DMS53 treated with DMSO at 0.1 percent for 48 hours (cell line): ENCODE results near the gene PSD.

Experiments used
- DNase-seq: peaks from one replicate; lab custom pipeline; 2025; ENCODE audit not compliant: unreplicated experiment; lab: John Stamatoyannopoulos, UW

The PSD gene

DNA sequence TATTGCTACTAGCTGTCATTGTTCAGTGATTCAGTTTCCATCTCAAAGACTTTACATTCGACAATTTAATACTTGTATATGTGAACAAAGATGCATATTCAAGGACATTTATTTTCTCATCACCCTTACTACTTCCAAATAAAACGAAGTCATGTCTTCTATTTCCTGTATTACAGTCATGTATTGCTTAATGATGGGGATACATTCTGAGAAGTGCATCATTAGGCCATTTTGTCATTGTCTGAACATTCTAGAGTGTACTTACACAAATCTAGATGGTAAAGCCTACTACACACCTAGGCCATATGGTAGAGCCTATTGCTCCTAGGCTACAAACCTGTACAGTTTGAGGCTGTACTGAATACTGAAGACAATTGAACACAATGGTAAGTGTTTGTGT, 26.3 kb upstream of the PSD start:
- no peak for DNase-seq

DNA sequence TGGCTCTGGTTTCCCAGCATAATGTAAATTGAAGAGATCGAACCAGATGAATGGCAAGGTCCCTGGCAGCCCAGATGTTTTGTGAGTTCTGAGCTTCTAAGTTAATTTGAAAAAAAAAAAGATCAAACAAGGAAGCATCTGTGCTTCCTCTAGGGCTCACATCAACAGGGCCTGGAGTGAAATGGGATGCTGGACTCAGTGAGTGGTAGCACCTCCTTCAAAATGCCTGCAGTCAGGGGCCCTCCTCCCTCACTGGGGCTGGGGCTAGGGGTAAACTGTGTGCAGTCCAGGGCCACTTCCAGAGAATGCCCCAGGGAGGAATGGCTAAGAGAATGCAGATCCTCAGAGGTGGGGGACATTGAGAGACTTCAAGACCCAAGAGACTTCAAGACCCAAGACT, 19.8 kb upstream of the PSD start:
- no peak for DNase-seq

GRCh38 chr10:102437515-102437914, 18.9 kb upstream of the PSD start:
- DNase-seq: no peak

DNA sequence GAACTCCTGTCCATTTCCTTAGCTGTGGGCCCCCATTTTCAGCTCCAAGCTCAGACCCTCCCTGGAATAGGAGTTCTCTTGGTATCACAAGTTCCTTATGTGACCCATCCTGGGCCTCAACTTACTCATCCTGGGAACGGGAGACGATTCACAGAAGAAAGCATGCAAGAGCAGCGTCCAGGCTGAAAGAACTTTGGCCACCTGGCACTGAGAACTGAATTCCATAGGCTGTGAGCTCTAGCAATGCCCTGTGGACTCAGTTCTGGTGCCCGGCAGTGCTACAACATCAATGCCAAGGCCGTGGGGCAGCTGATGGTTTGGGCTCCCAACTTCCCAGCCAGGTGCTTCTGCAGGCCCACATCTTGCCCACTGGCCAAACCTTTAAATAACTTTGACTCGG, 17.7 kb upstream of the PSD start:
- no peak for DNase-seq

DNA sequence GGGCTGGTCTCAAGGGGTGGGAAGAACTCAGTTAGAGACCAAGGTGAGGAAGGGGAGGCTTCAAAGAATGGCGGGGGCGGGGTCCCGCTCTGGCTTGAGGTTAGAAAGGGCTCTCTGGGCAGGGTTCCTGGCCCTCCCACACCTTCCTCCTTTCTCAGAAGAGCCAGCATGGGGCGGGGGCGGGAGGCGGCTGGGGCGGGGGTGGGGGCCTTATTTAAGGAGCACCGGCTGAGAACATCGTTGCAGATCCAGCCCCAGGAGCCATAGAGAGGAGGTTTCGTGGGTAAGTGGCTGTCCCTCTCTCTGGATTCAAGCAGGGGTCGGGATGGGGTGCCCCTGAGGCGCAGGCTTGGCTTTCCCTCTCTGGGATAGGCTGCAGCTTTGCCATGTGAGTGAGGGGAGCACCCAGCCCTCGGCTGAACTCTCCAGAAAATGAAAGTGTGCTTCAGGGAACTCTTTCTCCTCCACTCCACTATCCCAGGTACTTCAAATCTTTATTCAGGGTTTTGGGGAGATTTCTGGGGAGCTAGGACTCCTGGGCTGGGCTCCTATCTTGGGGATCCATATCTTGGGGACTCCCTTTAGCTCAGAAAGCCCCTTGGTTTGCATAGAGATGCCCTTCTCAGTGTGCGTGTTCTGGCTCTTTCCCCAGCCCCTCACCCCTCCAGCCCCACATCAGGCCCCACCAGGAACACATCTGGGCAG, 17.1 kb upstream of the PSD start:
- DNase-seq: no peak

DNA sequence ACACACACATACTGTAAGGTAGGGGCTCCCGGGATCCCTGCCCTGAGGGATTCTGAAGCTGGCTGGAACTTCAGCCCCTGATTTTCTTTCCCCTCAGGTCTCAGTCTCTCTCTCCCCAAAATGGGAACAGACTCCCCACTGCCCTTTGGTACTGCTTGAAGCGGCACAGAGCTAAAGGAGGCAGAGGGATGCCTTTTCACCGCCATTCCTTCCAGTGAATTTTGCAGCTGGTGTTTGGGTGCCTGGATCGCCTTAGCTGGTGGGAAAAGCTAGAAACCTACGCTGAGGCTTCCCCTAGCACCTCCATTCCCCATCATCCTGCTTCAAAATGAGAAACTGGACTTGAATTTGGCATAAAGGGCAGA, 16.5 kb upstream of the PSD start:
- DNase-seq: no peak

DNA sequence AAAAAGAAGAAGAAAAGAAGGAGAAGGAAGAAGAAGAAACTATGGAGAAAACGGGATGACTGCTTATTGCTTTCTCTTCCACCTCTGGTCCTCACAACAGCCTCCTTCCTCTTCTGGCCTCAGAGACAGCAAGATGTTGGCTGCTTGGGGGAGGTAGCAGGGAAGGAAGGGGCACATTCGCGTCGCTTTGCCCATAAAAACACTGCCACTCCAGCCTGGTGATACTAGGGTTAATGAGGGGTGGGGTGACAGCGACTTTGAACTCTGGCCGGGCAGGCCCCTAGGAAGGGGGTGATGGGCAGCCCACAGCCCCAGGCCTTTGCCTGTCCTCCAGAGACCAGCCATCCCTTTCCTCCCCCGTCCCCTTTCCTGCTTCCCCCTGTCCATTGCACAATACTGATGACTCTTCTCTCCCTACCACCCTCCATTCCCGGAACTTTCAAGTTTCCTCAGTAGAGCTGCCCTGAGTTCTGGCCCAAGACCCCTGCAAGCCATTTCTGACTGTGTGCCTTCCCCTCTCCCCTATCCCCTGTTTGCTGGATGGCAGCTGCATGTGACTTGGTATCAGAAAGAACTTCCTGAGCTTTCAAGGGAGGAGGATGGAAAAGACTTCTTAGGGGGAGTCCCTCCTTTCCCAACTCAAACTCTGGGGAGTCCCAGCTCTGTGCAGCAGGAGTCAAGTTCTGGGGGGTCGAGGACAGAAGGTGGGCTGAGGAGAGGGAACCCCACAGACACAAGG, 16.0 kb upstream of the PSD start:
- no peak for DNase-seq

GRCh38 chr10:102433619-102434046, 15.0 kb upstream of the PSD start:
- no peak for DNase-seq

- DNase-seq: peak; percentile 91
Measured at GRCh38 chr10:102432162-102432950, 13.8 kb upstream of the PSD start, which contains the start of gene CUEDC2. TSS of gene CUEDC2 (minus strand) at chr10:102432574. CDS start at chr10:102425188, 7,386 bp downstream.

- DNase-seq: no peak
Measured at GRCh38 chr10:102431452-102432124, 13.0 kb upstream of the PSD start.

DNA sequence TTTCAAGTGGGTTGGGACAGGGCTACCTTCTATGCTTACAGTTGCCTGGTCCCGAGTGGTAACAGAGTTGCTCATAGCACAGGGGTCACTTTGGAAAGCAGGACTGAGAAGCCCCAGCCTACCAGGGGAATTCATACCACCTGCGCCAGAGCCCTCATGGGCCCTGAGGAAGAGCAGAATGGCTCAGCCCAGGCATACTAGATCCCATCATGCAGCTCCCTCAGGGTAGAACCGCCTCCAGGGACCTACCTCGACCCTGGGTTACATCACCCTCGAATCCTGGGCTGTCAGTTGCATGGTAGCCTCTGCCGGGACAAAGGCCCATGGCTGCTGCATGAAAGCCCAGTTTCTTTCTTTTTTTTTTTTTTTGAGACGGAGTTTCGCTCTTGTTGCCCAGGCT, 10.9 kb upstream of the PSD start:
- DNase-seq: no peak

- DNase-seq: no peak
Measured at GRCh38 chr10:102426803-102427287, 8.3 kb upstream of the PSD start.

GRCh38 chr10:102425444-102425843, 6.9 kb upstream of the PSD start:
- no peak for DNase-seq

DNA sequence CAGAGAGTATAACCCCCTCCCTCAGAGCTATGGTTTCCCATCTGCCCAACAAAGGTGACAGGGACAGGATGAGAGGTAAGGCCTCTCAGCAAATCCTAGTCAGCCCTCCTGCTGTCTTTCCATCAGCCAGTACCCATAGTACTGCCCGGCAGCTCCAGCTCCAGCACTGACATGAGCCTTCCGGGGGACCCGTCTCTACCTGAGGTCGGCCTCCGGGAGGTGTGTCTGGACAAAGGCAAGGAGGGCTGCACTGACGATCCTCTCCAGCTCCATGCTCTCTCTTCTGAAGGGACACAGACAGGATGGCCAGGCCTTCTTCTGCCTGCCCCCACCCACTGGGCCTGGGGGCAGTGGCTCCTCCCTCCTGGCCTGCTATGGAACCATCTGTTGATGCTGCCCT, 6.3 kb upstream of the PSD start:
- no peak for DNase-seq

- no peak for DNase-seq
Measured at GRCh38 chr10:102424145-102424544, 5.6 kb upstream of the PSD start.

GRCh38 chr10:102423372-102423968, 4.9 kb upstream of the PSD start:
- DNase-seq: no peak

DNA sequence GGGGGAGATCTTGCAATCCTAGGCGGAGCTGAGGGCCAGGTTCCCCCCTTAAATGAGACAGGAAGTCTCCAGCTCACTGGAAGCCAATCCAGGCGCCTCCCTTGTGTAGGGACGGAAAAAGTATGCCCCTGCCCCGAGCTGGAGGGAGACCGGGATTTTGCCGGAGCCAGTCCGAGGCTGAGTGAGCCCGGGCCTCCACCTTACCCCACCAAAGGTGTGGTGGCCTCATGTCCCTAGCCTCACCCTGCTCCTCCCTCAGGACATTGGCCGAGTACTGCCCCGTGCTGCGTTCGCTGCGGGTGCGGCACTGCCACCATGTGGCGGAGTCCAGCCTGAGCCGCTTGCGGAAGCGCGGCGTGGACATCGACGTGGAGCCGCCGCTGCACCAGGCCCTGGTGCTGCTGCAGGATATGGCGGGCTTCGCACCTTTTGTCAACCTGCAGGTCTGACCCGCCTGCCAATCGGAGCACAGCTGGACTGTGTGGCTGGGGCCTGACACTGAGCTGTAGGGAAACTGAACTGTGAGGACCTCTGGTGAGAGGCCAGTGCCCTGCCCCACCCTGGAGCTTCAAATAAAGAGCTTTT, 4.1 kb upstream of the PSD start:
- peak; percentile 78 for DNase-seq

DNA sequence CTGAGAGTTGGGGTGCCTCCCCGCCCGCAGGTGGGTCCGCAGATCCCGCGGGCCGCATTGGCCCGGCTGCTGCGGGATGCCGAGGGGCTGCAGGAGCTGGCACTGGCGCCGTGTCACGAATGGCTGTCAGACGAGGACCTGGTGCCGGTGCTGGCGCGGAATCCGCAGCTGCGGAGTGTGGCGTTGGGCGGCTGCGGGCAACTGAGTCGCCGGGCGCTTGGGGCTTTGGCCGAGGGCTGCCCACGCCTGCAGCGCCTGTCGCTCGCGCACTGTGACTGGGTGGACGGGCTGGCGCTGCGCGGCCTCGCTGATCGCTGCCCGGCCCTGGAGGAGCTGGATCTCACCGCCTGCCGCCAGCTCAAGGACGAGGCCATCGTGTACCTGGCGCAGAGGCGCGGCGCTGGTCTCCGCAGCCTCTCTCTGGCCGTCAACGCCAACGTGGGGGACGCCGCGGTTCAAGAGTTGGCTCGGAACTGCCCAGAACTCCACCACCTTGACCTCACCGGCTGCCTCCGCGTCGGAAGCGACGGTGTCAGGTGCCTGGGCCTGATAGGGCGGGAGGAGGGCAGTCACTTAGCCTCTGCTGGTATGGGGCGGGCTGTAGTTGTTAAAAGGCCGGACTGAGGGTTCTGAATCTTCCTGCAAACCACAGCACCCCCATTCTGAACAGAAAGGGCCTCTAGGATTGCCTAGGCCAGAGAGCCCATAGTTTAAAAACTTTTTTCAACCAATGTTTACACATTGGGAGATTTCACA, 3.4 kb upstream of the PSD start:
- peak; percentile 56 for DNase-seq

DNA sequence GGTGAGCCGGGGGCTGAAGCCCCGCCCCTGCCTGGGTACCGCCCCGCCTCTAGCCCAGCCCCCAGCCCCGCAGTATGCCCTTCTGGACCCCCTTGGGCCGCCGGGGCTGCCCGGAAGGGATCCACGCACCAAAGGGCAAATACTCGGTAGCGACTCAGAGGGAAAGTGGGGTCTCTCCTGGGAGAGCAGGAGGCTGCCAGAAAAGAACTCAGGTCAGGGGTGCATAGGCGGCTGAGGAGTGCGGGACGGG, 2.8 kb upstream of the PSD start:
- DNase-seq: no peak
